Neural cell (in vitro differentiated cells): ENCODE results near the gene OR13G1. TPM values are rescaled to one million over a fixed set of nuclear protein-coding genes. Genes with fewer than 3 reads are reported as not detected.

ENCODE experiments used
- H2AFZ ChIP-seq: fragments of 200-600, 300-800 bp; sonication (generic), shearing (Covaris generic); 2 replicates; pipeline ENCODE4 v1.6.0; 2014; ENCODE audit warnings: low read depth, mild to moderate bottlenecking, antibody characterized with exemption, low read length, moderate library complexity
- H3F3A ChIP-seq: fragments of 200-600 bp; shearing (Covaris generic); 2 replicates; pipeline ENCODE4 v1.6.1; 2016; ENCODE audit warnings: mild to moderate bottlenecking, moderate library complexity, mixed read lengths, antibody characterized with exemption, low read length; ENCODE audit not compliant: insufficient read depth, poor library complexity, severe bottlenecking
- H3K27ac ChIP-seq: fragments of 200-600, 300-800 bp; sonication (generic), shearing (Covaris generic); 2 replicates; pipeline ENCODE4 v1.5.1; 2014; ENCODE audit warnings: mild to moderate bottlenecking, low read length, moderate library complexity
- H3K27me3 ChIP-seq: fragments of 300-800, 200-600 bp; sonication (generic), shearing (Covaris generic); 2 replicates; pipeline ENCODE4 v1.6.0; 2014; ENCODE audit warnings: mild to moderate bottlenecking, low read depth, low read length, moderate library complexity; ENCODE audit not compliant: insufficient read depth
- H3K36me3 ChIP-seq: fragments of 300-800, 200-600 bp; sonication (generic), shearing (Covaris generic); 2 replicates; pipeline ENCODE4 v1.5.1; 2014; ENCODE audit warnings: mild to moderate bottlenecking, antibody characterized with exemption, low read length, moderate library complexity; ENCODE audit not compliant: insufficient read depth
- H3K4me2 ChIP-seq: fragments of 300-800, 200-600 bp; sonication (generic), shearing (Covaris generic); 2 replicates; pipeline ENCODE4 v1.6.0; 2014; ENCODE audit warnings: mild to moderate bottlenecking, low read length
- H3K4me3 ChIP-seq: fragments of 300-800, 200-600 bp; sonication (generic), shearing (Covaris generic); 2 replicates; pipeline ENCODE4 v1.5.1; 2014; ENCODE audit warnings: mild to moderate bottlenecking, low read length, moderate library complexity
- H3K79me2 ChIP-seq: fragments of 200-600 bp; shearing (Covaris generic); replicated peaks from 2 replicates; pipeline ENCODE4 v1.6.0; 2014; ENCODE audit warnings: mild to moderate bottlenecking, low read length, moderate library complexity; ENCODE audit not compliant: insufficient read depth
- H3K9ac ChIP-seq: fragments of 300-800, 200-600 bp; sonication (generic), shearing (Covaris generic); 2 replicates; pipeline ENCODE4 v1.6.1; 2016; ENCODE audit warnings: mild to moderate bottlenecking, low read length, mixed read lengths
- H3K9me2 ChIP-seq: fragments of 200-600 bp; shearing (Covaris generic); 2 replicates; pipeline ENCODE4 v1.6.1; 2016; ENCODE audit warnings: mild to moderate bottlenecking, low read length, mixed read lengths; ENCODE audit not compliant: insufficient read depth
- H3K9me3 ChIP-seq: fragments of 200-600, 300-800 bp; sonication (generic), shearing (Covaris generic); 2 replicates; pipeline ENCODE4 v1.6.1; 2016; ENCODE audit warnings: mild to moderate bottlenecking, mixed run types, low read length, moderate library complexity, mixed read lengths
- H4K20me1 ChIP-seq: fragments of 200-600 bp; shearing (Covaris generic); 2 replicates; pipeline ENCODE4 v1.6.1; 2016; ENCODE audit warnings: mild to moderate bottlenecking, mixed run types; ENCODE audit not compliant: insufficient read depth
- CTCF ChIP-seq: fragments of 450-650 bp; IDR thresholded peaks from 2 replicates; pipeline ENCODE4 v1.5.1; 2014; ENCODE audit warnings: antibody characterized with exemption, mild to moderate bottlenecking, moderate library complexity; ENCODE audit not compliant: poor library complexity, severe bottlenecking
- EP300 ChIP-seq: fragments of 450-650 bp; conservative IDR thresholded peaks from 2 replicates; pipeline ENCODE4 v1.6.1; 2014; ENCODE audit warnings: antibody characterized with exemption, mild to moderate bottlenecking, moderate library complexity; ENCODE audit not compliant: poor library complexity, severe bottlenecking
- EZH2 ChIP-seq: fragments of 200-600, 300-800 bp; shearing (Covaris generic), sonication (generic); IDR thresholded peaks from 2 replicates; pipeline ENCODE4 v1.6.1; 2014; ENCODE audit warnings: antibody characterized with exemption, low read length, borderline replicate concordance, mild to moderate bottlenecking; ENCODE audit not compliant: insufficient read depth, poor library complexity, severe bottlenecking
- MXI1 ChIP-seq: fragments of 450-650 bp; conservative IDR thresholded peaks from 2 replicates; pipeline ENCODE4 v1.6.1; 2014; ENCODE audit warnings: antibody characterized with exemption, mild to moderate bottlenecking; ENCODE audit not compliant: poor library complexity, severe bottlenecking
- POLR2AphosphoS5 ChIP-seq: IDR thresholded peaks from 2 replicates; pipeline ENCODE4 v1.6.1; 2012
- RAD21 ChIP-seq: fragments of 450-650 bp; conservative IDR thresholded peaks from 2 replicates; pipeline ENCODE4 v1.6.1; 2014; ENCODE audit warnings: antibody characterized with exemption, mild to moderate bottlenecking, moderate library complexity
- REST ChIP-seq: IDR thresholded peaks from 2 replicates; pipeline ENCODE4 v1.6.1; 2012; ENCODE audit warnings: borderline replicate concordance
- SMC3 ChIP-seq: fragments of 450-650 bp; conservative IDR thresholded peaks from 2 replicates; pipeline ENCODE4 v1.6.1; 2014; ENCODE audit warnings: antibody characterized with exemption, mild to moderate bottlenecking, moderate library complexity; ENCODE audit not compliant: poor library complexity
- TAF1 ChIP-seq: IDR thresholded peaks from 2 replicates; pipeline ENCODE4 v1.6.1; 2012; ENCODE audit warnings: low read depth
- polyA plus RNA-seq: library from polyadenylated mRNA; depleted of rRNA; stranded (reverse); fragments of >200 nt; gene quantifications from 2 replicates; pipeline ENCODE4 v1.2.3, GENCODE V29; 2014

The OR13G1 gene
- polyA plus RNA-seq, 1 donor from 2014 or later, result not detected

GRCh38 chr1:247681288-247681897 lies 1.9 kb upstream of the OR13G1 start:
- H3K9me2 ChIP-seq, result no peaks in the 10 kb centered on the region
- TF ChIP-seq CTCF (peak; percentile 35), TAF1 (no peak)
- no peaks in the 10 kb centered on the region for H3K27me3 ChIP-seq
- no peaks in the 10 kb centered on the region for H3F3A ChIP-seq
- no peak overlapping the region for H3K4me2 ChIP-seq
- no peaks in the 10 kb centered on the region for H3K36me3 ChIP-seq
- no peaks in the 10 kb centered on the region for H4K20me1 ChIP-seq
- no peak overlapping the region for H2AFZ ChIP-seq
- no peak overlapping the region for H3K27ac ChIP-seq
- no peaks in the 10 kb centered on the region for H3K9me3 ChIP-seq
- H3K9ac ChIP-seq, result no peak overlapping the region
- H3K4me3 ChIP-seq, result no peak overlapping the region
- H3K79me2 ChIP-seq, result no peaks in the 10 kb centered on the region

- Histone ChIP-seq H4K20me1 (no peaks in the 10 kb centered on the region), H3K27ac (no peak overlapping the region)
These were observed 632 bp upstream of the OR13G1 start for GRCh38 chr1:247680171-247680570.

More at GRCh38 chr1:247680171-247680570, 632 bp upstream of the OR13G1 start:
- Histone ChIP-seq H3K9ac (no peak overlapping the region), H2AFZ (no peak overlapping the region), H3K9me3 (no peaks in the 10 kb centered on the region), H3K36me3 (no peaks in the 10 kb centered on the region), H3K9me2 (no peaks in the 10 kb centered on the region), H3K79me2 (no peaks in the 10 kb centered on the region), H3K4me2 (no peak overlapping the region), H3F3A (no peaks in the 10 kb centered on the region), H3K27me3 (no peaks in the 10 kb centered on the region), H3K4me3 (no peak overlapping the region)
- TF ChIP-seq EP300, result no peak
- TF ChIP-seq POLR2AphosphoS5, result no peak
- TF ChIP-seq REST, result no peak
- TF ChIP-seq RAD21, result no peak
- TF ChIP-seq CTCF, result no peak
- TF ChIP-seq EZH2, result no peak
- no peak for TF ChIP-seq TAF1
- TF ChIP-seq MXI1, result no peak
- no peak for TF ChIP-seq SMC3
